Hematopoietic multipotent progenitor cell treated with erythropoietin and hydrocortisone succinate and interleukin-3 and kit ligand, for 15 days (in vitro differentiated cells): ENCODE results near the gene PHKB.

Source experiments
- DNase-seq: peaks from one replicate; pipeline ENCODE4 v3.0.0-alpha.2; 2015; ENCODE audit warnings: low spot score

Gene PHKB

DNA sequence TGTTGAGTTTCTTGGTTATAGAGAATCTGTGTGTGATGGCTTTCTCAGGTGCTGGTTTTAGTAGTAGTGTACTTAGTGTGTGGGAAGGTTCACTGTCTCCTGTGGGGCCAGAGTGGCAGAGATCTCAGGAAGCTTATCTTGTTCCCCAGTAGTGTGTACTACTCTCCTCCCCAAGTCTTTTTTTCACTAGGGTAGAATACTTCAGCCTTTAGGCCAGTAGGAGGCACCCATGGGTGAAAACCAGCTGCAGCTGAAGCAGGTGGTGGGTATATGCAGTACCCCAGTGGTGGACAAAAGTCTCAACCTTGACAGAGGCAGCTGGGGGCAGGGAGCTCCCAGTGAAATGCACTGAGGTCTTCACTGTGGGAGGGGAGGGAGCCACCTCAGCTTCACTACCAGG lies 109.9 kb downstream of the PHKB start:
- DNase-seq = peak; percentile 26

DNA sequence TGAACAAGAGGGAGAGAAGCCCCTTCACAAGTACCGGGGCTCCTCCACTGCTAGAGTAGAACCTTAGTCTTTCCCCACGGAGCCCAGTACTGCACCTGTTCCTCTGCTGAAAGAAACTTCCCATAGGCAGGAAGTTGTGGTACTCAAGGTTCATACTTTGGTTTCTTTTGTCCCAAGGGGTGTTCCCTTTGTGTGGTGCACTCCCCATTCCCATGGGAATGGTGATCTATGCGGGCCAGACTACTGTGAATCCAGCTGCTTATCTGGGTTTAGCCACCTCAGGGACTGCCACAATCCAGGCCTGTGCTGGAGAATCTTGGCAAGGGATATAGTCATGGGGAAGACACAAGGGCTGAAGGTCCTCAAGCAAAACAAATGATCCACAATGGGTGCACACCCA lies 110.6 kb downstream of the PHKB start:
- no peak for DNase-seq

DNA sequence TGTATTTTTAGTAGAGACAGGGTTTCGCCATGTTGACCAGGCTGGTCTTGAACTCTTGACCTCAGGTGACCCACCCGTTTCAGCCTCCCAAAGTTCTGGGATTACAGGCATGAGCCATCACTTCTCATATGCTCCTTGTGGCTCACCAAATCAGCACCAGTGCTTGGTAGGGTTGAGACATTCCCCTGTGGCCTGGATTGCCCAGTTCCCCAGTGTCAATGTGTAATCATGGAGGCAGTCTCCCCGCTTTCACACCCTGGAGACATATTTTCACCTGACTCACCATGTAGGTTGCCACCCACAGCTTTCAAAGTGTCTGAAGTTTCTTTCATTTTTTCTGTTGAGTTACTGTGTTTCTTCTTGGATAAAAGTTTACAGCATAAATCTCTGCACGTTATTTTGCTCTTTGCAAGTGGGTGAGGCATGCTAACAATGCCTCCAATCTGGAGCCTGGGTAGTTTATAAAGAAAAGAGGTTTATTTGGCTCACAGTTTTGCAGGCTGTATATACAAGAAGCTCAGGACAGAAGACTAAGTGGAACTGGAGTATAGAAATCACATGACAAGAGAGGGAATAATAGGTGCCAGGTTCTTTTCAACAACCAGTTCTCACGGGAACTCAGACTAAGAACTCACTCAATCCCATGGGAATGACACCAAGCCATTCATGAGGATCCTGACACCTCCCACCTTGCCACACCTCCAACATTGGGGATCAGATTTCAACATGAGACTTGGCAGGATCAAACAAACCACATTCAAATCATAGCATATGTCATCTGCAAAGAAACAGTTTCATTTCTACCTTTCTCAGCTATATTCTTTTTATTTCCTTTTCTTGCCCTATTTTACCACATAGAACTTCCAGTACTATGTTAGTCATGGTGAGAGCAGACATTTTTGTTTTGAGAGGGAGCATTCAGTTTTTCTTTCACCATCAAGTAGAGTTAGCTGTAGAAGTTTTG lies 113.2 kb downstream of the PHKB start:
- no peak for DNase-seq

DNA sequence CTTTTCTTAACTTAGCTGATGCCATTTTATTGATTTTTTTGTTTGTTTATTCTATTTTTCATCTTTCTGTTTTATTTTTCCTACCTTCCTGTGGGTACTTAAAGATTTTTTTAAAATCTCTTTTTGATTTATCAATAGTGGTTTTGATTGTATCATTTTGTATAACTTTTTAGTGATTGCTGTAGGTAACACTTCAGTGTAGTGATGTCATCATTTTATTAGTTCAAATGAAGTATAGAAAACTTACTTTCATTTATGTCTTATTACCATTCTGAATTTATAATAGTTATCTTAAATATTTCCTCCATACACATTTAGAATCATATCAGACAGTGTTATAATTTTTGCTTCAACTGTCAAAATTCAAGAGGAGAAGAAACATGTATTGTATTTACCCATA lies 115.9 kb downstream of the PHKB start:
- DNase-seq = no peak

DNA sequence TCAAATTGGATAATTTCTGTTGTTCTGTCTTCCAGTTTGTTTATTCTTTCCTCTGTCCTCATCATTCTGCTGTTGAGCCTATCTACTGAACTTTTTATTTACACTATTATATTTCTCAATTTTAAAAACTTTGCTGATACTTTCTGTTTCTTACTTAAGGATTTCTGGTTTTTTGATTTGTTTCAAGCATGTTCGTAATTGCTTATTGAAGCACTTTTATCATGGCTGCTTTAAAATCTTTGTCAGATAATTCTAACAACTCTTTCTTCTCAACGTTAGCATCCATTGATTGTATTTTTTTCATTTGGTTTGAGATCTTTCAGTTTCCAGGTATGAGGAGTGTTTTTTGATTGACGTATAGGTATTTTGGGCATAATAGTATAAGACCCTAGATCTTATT lies 116.9 kb downstream of the PHKB start:
- DNase-seq = no peak

DNA sequence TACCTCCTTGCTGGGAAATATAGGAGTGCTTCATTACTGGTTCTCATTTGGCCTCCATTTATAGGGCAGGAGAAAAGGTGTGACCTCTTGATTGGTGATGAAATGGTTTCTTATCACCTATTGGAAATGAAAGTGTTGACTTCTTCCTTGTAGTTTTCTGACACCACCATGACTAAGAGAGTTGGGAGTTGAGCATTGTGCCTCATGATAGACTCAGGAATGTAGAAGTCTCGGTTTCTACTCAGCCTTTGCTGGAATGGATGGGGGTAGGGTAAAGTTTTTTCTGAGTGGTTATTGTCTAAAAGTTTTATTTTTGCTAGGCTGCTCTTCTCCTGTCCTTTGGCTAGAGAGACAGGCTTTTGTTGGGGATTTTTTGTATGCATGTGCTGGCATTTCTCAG lies 117.4 kb downstream of the PHKB start:
- peak; percentile 30 for DNase-seq

DNA sequence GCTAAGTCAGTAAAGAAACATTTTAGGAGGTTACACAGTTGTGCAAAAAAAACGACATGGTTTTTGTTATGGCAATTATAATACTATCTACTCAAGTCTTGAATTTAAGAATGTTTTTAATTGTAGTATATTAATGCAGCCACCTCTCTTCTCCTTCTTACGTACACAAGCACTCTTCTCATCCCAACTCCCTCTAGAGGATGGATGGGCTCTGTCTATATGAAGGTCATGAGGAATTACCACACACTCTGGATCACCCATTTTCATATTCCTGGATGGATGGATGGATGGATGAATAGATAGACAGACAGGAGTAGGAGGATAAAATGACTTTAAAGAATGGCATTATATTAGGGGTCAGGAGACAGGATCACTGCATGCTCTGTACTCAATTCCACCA lies 120.0 kb downstream of the PHKB start:
- no peak for DNase-seq

DNA sequence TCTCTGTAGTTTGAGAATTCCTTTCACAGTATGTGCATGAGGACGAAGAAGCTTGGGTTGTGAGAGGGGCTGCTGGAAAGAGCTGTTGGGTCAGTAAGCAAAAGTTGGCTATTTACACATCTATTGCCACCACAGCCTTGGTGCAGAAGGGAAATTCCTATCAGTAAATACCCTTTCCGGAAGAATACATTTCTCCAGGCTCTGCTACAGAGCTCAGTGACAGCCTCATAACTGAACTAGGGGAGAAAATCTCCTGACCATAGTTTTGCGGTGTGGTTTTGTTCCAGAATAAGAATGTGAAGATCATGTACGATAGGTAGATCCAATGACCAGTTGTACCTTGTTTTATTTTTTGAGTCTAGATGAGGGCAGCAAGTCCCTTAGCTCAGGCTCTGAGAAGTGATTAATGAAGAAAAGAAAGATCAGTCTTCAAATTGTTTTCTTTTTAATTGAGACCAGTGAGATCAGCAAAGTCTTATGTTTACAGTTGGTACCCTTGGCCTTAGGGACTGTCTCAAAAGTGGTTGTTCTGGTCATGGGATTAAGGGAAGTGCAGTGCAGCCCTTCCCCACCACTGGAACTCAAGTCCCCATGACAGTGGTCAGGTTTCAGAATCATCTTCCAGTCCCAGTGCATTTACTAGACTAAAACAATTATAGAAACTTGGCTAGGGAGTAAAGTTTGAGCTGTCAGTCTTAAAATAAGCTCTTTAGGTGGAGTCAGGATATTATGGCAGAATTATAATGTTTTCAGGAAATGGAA lies 123.5 kb downstream of the PHKB start:
- no peak for DNase-seq

DNA sequence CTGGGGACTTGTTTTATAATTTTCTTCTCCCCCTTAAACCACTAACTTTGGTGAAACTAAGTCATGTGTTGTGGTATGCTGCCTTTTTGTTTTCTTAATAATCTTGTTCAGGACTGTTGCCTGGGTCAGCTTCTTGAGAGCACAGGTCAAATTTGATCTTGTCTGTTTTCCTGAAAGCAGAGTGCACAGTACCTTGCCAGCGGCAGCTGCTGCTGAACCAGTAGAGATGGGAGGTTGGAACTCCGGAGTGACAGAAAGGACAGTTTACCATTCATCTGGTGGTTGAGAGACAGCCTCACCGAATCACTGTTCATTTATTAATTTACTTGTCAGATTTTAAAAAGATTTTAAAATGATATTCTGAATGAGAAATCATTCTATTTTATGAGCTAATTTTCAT lies 125.0 kb downstream of the PHKB start:
- DNase-seq = no peak

DNA sequence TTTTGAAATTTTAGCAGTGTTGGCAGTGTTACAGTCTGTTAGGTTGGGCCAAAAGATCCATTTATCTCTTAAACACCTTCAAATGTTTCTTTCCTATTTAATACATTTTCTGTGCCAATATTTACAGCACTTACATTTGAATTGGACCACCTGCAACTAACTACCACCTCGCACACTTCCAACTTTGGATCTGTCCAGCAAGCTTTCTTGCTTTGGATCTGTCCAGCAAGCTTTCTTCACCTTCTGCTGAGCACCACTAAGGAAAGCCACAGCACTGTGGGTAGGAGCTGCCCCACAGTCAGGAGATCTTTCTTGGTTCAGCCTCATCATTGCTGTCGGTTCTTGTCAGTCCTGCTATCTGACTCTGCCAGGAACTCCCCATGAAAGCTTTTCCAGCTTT lies 129.3 kb downstream of the PHKB start:
- no peak for DNase-seq

DNA sequence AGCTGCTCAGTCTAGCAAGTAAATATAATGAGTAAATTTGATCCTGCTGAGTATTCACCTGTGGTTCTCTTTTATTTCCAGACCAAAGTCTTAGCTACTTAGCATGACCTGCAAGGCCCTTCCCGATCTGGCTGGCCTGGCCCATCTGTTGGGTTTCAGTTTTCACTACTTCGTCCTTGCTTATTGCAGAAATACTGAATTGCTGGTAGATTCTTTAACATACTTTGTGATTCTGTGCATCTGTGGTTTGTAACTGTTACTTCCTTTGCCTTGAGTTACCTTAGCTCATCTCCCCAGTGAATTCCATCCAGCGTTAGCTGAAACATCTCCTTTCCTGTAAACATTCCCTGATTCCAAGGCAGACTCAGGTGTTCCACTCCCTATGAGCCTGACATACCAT lies 131.1 kb downstream of the PHKB start:
- DNase-seq = no peak

DNA sequence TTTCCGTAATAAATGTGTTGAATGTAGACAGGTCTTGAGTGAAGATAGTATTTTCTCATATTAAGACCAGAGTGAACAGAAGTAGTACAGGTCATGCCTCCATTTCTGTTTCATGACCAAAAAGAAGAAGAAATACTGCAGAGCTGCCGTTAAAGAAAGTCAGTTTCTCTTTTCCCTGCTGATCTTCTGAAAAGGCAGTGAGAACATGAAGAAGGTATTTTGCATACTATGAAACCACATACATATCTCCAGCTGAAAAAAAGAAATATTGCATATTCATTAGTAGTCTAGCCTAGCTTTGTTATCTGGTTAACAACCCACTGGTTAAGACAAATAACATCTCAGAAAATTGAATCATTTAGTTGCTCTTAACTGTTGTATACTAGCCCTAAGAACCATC lies 138.4 kb downstream of the PHKB start:
- no peak for DNase-seq

DNA sequence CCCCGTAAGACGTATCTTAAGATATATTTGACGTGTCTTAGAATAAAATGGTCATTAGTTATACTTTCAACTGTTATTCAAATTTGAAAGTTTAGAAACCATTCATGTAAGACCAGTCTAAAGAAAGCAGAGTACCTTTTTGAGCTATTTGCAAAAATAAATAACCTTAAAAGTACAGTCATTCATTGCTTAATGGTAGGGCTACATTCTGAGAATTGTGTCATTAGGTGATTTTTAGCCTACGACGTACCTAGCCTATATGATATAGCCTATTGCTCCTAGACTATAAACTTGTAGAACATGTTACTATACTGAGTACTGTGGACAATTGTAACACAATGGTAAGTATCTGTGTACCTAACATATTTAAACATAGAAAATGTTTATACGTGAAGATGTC lies 139.2 kb downstream of the PHKB start:
- no peak for DNase-seq

DNA sequence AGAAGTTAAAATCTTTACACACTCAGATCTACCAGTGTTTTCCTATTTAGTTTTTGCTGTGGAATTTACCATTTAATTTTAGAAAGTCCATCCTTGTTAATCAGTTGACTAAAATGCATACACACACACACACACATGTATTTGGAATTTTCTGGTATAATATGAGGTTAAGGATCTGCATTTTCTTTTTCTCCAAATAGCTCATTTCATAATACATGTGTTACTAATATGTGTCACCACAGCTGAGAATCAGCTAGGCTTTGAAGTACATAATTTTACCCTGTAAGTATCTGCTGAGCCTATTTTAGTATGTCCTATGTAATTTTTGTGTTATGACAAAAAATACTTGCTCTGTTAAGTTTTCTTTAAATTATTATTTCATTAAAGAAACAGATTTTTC lies 143.2 kb downstream of the PHKB start:
- no peak for DNase-seq

DNA sequence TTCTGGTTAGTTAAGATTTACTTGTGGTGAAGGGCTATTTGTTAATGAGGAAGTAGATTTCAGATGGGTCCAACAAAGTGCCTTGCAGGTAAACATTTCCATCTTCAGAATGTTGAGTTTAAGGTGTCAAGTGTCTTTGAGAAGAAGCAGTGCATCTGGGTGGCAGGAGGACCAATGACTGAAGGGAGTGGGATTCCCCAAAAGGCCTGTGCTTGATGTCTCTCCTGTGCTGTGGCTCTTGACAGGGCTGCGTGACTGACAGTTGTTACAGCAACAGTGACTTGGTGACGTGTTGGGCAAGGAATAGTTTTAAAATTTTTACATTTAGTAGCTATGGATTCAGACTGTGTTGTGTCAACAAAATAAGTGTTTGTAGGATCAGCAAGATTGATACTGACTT lies 149.9 kb downstream of the PHKB start:
- no peak for DNase-seq

DNA sequence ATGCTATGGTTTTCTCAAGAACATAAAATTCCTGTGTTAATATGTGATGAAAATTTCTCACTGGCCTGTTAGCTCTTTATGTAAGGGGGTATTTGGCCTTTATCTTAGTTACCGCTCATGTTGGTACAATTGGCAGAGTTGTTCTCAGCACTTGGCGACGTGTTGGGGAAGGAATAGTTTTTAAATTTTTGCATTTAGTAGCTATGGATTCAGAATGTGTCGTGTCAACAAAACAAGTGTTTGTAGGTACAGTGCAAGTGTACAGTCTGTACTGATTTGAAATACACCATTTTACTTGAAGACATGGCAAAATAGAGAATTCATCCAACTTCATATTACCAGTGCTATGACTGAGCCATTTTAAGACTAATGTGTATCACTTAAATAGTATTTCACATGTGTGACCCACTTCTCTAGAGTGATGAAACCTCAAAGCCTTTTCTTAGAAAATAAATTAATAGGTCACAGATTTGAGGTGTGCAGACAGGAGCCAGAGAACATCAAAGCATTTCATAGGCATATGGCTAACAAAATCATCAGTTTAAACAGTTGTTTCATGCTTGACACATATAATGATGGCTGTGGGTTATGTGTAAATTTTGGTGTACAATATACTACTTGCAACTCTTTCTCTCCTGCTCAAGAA lies 150.8 kb downstream of the PHKB start:
- no peak for DNase-seq

DNA sequence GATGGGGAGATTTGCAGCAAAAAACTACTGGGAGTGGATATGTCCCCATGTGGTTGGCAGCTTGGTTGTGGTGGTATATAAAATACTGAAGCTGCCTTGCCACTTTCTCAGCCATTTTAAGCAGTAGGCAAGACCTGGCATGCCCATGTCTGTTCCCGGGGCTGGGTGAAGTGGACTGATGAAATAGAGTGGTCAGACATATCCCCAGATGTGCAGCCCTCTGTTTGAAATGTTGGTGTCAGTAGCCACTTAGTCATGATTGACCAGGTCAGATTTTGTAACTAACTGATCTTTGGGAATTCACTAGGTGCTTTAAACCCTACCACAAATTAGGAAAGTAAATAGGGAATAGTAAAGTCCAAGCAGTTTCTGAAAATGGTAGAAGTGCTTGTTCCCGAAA lies 151.6 kb downstream of the PHKB start:
- DNase-seq = no peak

DNA sequence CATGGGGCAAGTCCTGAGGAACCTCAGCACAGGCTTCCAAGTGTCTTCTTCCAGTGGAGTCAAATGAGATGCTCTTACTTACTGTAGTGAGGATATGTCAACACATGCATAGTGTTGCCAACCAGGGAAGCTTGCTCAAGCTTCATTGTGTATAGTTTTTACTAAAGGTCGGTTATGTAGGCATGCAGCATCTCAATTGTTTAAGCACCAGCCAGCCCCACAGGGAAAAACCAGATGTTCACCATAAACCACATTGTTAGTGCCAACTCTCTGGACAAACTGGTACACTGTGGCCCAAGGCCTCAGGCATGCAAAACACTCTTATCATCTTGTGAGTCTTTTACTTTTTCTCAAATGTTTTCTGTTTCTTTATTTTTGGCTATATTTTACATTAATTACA lies 152.1 kb downstream of the PHKB start:
- no peak for DNase-seq

DNA sequence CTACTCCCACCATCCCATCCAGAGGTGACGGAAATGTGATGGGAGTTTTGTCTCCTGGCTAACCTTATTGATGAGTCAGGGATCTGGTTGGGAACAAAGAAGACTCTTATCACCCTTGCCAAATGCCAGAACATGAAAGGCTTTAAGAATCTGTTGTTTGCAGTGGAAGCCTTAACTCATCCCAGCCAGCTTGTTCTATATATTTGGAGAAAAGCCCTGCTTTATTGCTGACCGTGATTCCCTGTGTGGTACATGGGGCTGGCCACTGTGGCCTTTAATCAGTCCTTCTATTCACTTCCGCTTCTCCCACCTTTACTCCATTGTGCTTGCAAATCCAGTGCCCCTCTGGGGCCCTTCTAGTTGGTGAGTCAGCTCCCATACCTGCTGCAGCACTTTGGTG lies 156.6 kb downstream of the PHKB start:
- DNase-seq = no peak

DNA sequence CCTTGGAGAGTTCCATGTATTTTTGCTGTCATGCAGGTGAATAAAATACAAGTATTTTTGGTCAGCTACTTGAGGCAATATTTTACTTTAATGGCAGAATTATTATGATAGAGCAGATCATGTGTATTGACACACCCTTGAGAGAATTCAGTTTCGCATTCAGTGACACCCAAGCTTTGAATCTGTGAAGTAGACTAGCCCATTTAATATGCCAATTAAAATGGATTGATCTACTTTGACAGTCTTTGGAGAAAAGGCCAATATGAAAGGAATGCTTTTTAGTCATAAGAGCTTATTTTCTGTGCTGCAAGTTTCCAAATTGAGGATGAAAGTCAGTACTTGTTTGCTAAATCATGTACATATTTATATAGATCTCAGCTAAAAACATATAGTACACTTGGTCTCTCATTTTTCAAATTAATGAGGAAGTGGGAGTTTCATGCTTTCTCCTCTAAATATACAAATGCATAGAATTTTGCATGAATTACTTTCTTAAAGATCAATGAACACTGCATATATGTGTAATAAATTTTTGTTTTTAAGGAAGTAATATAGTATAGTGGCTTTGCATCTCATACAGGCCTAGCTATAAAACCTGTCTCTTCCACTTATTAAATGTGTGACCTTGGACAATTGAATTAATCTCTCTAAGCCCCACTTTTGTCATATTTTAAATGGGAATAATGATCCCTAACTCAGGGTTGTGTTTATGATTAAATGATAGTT lies 161.5 kb downstream of the PHKB start:
- DNase-seq = no peak

DNA sequence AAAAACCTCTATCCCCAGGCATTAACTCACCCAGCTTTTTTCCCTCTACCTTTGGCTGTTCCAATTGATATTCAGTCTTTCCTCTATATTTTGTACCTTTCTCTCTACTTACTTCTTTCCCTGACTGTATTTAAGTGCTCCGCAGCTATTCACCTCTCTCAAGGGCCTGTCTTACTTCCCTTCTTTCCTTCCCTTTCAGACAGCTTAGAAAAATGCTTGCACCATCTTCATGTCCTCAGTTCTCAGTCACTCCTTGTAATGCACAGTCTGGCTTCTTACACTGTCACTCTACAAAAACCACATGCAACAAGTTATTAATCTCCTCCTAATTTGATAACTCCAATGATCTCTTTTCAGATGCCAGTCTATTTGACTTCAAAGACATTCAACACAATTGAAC lies 163.4 kb downstream of the PHKB start:
- DNase-seq = no peak

DNA sequence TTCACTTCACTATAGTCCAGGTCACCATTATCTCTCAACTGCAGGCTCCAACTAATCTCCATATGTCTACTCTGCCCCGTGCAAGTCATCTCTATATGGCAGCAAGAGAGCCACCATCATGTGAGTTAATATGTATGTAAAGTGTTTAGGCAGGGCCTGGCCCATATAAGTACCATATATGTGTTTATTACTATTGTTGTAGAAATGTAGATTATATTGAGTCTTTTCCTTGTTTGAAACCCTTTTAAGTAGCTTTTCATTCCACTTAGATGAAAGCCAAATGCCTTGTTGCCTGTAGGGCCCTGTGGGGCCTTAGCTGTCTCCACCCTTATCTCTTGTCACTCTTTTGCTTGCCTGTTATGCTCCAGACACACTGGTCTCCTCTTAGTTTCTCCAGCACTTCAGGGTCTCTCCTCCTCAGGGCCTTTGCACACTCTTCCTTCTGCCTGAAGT lies 164.0 kb downstream of the PHKB start:
- DNase-seq = peak; percentile 89
